Fibroblast of skin of back (primary cell): ENCODE measurements around the gene MAP3K6.
A peak's percentile ranks its signal among the peaks of the same experiment; 100 is the strongest.

Experiments
- DNase-seq: peaks from one replicate; pipeline ENCODE4 v3.0.0-alpha.2; 2013

The MAP3K6 gene

GRCh38 chr1:27335506-27336422, 31.0 kb downstream of the MAP3K6 start:
- DNase-seq, result no peak

GRCh38 chr1:27333717-27334279, 33.0 kb downstream of the MAP3K6 start:
- DNase-seq, result no peak

- DNase-seq, result peak; percentile 33
Observed at GRCh38 chr1:27332536-27333281, 34.1 kb downstream of the MAP3K6 start.

GRCh38 chr1:27331922-27332321, 34.8 kb downstream of the MAP3K6 start:
- no peak for DNase-seq

- DNase-seq, result no peak
Observed at GRCh38 chr1:27331426-27331825, 35.3 kb downstream of the MAP3K6 start.

- no peak for DNase-seq
Observed at GRCh38 chr1:27330786-27331185, 36.0 kb downstream of the MAP3K6 start.

- DNase-seq, result no peak
Observed at GRCh38 chr1:27327964-27328363, 38.8 kb downstream of the MAP3K6 start.

- no peak for DNase-seq
Observed at GRCh38 chr1:27325286-27325685, 41.5 kb downstream of the MAP3K6 start.

GRCh38 chr1:27322569-27323240, 44.1 kb downstream of the MAP3K6 start:
- DNase-seq, result no peak

GRCh38 chr1:27321813-27322568, 44.8 kb downstream of the MAP3K6 start, which contains the start of gene TMEM222:
Gene TMEM222 (plus strand): TSS chr1:27322163. CDS start chr1:27322198, 35 bp downstream.
- DNase-seq, result peak; percentile 97

- peak; percentile 42 for DNase-seq
Observed at GRCh38 chr1:27318596-27318995, 48.2 kb downstream of the MAP3K6 start.

GRCh38 chr1:27318136-27318535, 48.6 kb downstream of the MAP3K6 start:
- DNase-seq, result no peak

- no peak for DNase-seq
Observed at GRCh38 chr1:27316860-27317259, 49.9 kb downstream of the MAP3K6 start.

GRCh38 chr1:27314737-27315136, 52.0 kb downstream of the MAP3K6 start:
- no peak for DNase-seq

GRCh38 chr1:27314169-27314568, 52.6 kb downstream of the MAP3K6 start:
- DNase-seq, result no peak

GRCh38 chr1:27307874-27308598, 58.7 kb downstream of the MAP3K6 start:
- DNase-seq, result no peak

- DNase-seq, result no peak
Observed at GRCh38 chr1:27306892-27307761, 59.6 kb downstream of the MAP3K6 start.

GRCh38 chr1:27306071-27306470, 60.7 kb downstream of the MAP3K6 start:
- DNase-seq, result no peak
